OCI-LY7 (cell line): ENCODE results near the gene DNAJC6.

Source experiments
- EZH2phosphoT487 ChIP-seq: fragments of 200-600 bp; sonication (generic); IDR thresholded peaks from 2 replicates; pipeline ENCODE4 v1.6.1; 2018; ENCODE audit warnings: low read depth, borderline replicate concordance, mild to moderate bottlenecking, mixed run types, antibody characterized with exemption, low read length, moderate library complexity, mixed read lengths
- TF ChIP-seq, protein P1 (sequence below): fragments of 200-600 bp; sonication (generic); conservative IDR thresholded peaks from 2 replicates; pipeline ENCODE4 v1.5.1; 2014; ENCODE audit warnings: mild to moderate bottlenecking, antibody characterized with exemption, low read length, moderate library complexity, mixed read lengths

DNA sequence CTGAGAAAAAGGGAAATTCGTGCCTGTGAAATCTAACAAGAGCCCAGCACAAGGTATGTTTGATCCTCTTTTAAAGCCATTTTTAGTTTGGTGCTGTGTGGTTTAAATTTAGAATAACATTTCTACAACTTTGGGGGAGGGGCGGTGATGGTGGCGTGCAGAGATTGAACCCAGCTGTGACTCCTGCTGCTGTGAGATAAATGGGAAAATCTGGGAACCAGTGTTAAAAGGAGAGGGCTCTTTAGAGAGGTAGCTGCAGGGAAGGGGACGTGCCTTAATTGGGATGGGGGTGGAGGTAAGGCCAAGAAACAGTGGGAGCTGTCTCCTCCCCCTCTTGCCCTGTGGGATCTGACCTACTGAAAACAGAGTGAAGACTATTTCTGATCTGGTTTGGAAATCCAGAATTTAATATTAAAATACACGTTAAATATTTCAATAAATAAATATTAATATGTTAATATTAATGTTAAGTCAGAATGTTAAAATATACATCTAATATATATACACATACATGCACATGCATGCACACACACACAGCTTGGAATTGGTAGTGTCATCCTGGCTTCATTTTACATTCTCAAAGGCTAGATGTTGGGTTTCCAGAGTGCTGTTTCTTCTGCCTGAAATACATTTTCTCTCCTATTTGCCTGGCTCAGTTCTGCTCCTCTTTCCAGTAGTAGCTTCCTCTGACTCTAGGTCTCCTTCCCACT, 30.1 kb upstream of the DNAJC6 start:
- TF ChIP-seq, protein P1, sequence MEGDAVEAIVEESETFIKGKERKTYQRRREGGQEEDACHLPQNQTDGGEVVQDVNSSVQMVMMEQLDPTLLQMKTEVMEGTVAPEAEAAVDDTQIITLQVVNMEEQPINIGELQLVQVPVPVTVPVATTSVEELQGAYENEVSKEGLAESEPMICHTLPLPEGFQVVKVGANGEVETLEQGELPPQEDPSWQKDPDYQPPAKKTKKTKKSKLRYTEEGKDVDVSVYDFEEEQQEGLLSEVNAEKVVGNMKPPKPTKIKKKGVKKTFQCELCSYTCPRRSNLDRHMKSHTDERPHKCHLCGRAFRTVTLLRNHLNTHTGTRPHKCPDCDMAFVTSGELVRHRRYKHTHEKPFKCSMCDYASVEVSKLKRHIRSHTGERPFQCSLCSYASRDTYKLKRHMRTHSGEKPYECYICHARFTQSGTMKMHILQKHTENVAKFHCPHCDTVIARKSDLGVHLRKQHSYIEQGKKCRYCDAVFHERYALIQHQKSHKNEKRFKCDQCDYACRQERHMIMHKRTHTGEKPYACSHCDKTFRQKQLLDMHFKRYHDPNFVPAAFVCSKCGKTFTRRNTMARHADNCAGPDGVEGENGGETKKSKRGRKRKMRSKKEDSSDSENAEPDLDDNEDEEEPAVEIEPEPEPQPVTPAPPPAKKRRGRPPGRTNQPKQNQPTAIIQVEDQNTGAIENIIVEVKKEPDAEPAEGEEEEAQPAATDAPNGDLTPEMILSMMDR, result no peak
- TF ChIP-seq EZH2phosphoT487, result no peak
